Adrenal gland (tissue), 5 donors: Measurements from ENCODE around the gene BRSK1.

ENCODE experiments used
- CTCF ChIP-seq, 6 experiments: fragments of 450-650 bp in 4 of 6; fragments of 200-600 bp in 2 of 6; sonication (generic) in 1 of 6; IDR thresholded peaks; 1 replicate in 5 of 6; 2 replicates in 1 of 6; pipeline versions ENCODE4 v1.5.1 to v1.8.0; 2016 to 2021; ENCODE audit warnings: antibody characterized with exemption in 6 of 6, mild to moderate bottlenecking in 2 of 6, moderate library complexity in 1 of 6
- POLR2A ChIP-seq, 2 donors: fragments of 450-650 bp; IDR thresholded peaks; one replicate each; pipeline ENCODE4 v1.6.1; 2017; ENCODE audit warnings: antibody characterized with exemption in 2 of 2, mild to moderate bottlenecking in 2 of 2, moderate library complexity in 1 of 2
- donor health status: DM: no; HTN: no; CAD: no.

GRCh38 chr19:55247621-55248099 lies 36.1 kb upstream of the BRSK1 start:
- TF ChIP-seq CTCF (IDR thresholded peaks at IDR 0.05) (no peak), POLR2A (IDR thresholded peaks at IDR 0.05) (no peak)
